H54 (cell line): Measurements from ENCODE around the gene GRIN2C.
A peak's percentile ranks its signal among the peaks of the same experiment; 100 is the strongest.

Experiments used
- DNase-seq: peaks from one replicate; pipeline ENCODE4 v3.0.0; 2011; ENCODE audit warnings: low spot score, mixed read lengths; ENCODE audit not compliant: insufficient read length
- FAIRE-seq: peaks from 3 replicates; lab custom pipeline; 2011; peaks lifted over from hg19 to GRCh38; lab: Jason Lieb, UNC
- POLR2A ChIP-seq: IDR thresholded peaks from 2 replicates; pipeline ENCODE4 v1.6.1; 2011; ENCODE audit warnings: low read depth, mild to moderate bottlenecking, low read length

GRIN2C gene

DNA sequence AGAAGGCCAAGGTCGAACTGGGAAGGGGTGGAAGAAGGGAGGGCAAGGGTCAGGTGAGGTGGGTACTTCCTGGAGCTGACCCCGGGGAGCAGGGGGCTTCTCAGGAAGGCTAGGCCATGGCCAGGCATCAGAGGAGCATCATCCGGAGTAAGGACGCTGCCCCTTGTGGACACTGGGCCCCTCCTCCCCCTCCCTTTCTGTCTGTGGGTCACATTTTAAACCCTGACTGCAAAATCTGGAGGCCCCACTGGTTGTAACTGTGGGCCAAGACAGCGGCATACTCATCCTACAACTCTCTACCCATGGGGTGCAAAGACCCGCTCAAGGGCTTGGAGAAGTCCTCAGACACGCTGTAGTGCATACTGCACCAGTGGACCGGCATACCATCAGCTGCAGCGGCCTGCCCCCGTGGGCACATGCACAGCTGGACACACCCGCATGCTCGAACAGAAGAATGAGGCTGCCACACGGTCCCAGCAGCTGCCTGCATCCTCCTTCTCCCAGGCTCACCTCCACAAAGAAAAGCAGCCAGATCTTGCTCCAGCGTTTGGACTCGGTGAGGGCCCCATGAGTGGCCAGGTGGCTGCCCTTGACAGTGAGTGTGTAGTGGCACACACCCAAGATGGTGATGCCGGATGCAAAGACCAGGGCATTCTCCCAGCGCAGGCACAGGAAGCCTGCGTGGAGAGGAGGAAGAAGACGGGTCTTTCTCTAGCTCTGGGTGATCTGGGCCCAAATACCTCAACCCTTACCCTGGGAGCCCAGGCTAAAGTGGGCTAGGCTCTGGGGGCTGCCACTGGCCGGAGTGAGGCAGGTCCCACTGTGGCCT lies 32.5 kb upstream of the GRIN2C start:
- no peak for FAIRE-seq
- no peak for TF ChIP-seq POLR2A
- DNase-seq, result peak; percentile 58

DNA sequence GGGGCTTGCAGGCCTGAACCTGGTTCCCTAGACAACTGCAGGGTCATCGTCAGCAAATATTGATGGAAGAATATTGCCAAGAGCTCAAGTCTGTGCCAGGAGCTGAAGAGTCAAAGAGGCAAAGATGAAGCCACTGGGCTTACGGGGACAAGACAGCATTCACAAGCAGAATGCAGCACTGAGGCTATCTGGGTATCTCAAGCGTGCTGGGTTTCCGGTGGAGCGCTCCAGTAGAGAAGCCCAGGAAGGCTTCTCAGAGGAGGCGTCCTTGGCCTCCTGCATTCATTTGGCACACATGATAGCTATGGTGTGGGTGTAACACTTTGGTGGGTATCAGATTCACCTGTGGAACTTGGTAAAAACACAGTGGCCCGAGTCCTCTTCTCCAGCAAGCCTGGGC lies 30.9 kb upstream of the GRIN2C start:
- DNase-seq (no peak), FAIRE-seq (no peak)
- no peak for TF ChIP-seq POLR2A

GRCh38 chr17:74888469-74888868 lies 28.8 kb upstream of the GRIN2C start:
- TF ChIP-seq POLR2A, result no peak
- no peak for DNase-seq
- FAIRE-seq, result no peak

DNA sequence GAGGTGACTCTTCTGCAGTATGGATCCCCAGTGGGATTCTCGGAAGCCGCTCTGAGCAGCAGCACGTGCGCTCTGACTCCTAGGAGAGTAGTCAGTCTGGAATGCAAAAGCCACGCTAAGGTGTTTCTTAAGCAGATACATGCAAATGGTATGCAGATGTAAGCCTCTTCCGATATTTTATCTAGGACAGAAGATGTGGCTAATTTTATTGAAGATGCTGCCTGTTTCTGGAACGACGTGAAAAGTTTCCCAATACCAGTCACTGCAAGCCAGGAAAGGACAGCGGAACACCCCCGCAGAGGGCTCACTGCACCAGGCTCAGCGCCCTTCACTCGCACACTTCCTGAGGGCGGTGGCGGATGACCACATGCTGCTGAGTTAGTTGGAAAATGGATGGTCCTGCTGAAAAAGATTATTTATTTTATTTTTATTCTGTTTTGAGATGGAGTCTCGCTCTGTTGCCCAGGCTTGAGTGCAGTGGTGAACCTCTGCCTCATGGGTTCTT lies 23.6 kb upstream of the GRIN2C start:
- no peak for TF ChIP-seq POLR2A
- DNase-seq (no peak), FAIRE-seq (no peak)

GRCh38 chr17:74882517-74883240 lies 23.0 kb upstream of the GRIN2C start:
- no peak for TF ChIP-seq POLR2A
- no peak for DNase-seq
- FAIRE-seq, result no peak

DNA sequence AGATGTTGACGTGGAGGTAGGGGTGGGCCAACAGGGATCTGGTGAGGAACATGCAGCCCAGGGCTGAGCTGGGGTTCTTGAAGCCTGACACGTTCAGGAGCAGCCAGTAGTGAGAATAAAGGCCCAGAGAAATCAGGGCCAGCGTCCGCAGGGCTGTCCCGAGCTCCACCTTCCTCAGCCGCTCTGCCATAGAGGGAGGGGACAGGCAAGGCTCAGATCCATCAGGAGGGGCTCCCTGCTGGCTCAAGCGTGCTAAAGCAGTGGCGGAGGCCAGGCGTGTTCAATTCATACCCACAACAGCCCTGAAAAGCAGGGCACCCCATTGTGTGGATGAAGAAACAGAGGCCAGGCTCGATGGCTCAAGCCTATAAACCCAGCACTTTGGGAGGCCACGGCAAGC lies 21.4 kb upstream of the GRIN2C start:
- DNase-seq (no peak), FAIRE-seq (no peak)
- TF ChIP-seq POLR2A, result no peak

- no peak for TF ChIP-seq POLR2A
- no peak for DNase-seq
- FAIRE-seq, result no peak
Measured at GRCh38 chr17:74879308-74879707, 19.6 kb upstream of the GRIN2C start.

DNA sequence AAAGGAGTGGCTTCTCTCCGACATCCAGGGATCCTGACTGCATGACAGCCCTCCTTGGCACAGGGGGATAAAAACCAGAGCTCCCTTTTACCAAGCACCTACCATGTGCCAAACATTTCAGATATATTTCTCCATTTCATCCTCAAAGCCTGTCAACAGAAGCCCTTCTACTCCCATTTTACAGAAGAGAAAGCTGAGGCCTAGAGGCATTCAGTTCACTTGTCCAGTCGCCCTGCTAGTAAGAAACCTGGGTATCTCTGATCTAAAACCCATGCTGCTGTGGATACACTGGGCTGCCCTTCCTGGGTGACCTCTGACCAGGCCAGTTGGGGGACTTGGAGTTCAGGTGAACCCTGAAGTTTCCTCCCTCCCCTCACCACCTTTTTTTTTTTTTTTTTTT lies 19.0 kb upstream of the GRIN2C start:
- no peak for FAIRE-seq
- TF ChIP-seq POLR2A, result no peak
- DNase-seq, result no peak

DNA sequence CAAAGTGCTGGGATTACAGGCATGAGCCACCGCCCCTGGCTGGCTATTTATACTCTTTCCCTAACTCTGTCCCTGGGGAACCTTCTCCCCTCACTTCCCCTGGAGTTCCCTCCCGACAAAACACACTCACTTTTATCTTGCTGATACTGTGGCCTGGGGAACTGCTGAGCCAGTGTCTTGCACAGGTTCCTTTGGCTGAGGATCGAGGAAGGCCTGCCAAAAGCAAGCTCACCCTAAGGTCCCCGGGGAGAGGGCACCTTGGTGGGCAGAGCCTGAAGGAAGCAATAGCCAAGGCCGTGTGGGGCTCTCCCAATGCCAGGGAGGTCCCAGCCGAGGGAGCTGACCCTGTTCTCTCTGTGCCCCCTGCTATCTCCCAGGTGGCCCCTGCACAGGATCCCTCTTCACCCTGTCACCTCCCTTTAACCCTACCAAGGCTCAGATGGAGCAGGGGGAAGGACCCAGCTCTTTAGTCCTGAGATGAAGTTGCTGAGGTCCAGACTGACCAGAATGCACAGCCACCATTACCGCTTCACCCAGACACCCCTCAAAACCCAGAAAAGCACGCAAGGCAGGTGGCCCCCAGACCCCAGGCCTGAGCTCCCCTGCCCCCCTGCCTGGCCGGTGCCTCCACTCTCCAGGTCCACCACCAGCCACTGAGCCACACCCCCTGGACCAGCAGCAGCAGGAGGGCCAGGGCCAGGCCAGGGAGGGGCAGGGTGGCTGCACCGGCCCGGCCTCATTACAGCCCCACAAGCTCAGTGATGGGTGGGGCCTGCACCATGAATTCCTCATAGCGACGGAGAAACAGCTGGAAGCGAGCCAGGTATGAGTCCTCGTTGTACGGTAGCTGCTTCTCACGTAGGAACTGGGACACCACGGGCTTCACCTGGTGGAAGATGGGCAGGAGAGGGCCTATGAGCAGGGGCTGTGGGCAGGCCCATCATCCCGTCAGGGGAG lies 18.2 kb upstream of the GRIN2C start:
- TF ChIP-seq POLR2A, result no peak
- DNase-seq (no peak), FAIRE-seq (no peak)

DNA sequence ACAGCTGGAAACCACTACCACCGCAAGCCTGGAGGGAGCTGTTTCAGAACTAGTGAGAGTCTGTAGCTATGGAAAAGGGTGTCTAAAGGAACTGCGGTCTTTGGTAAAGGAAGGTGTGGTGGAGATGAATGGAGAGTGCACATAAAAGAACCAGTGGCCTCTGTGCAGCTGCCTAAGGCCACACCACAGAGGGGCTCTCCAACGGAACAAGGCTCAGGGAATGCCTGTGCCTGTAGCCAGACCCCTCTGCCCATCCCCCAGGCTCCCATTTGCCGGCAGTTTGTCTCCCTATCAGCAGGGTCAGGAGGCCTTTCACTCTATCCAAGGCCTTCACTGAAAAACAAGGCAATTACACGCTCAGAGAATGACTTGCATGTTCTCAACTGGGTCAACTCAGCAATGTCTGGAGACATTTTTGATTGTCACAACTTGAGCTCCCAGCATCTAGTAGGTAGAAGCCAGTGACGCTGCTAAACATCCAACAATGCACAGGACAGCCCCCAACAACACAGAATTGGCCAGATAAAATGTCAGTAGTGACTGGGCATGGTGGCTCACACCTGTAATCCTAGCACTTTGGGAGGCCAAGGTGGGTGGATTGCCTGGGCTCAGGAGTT lies 16.4 kb upstream of the GRIN2C start:
- no peak for DNase-seq
- no peak for FAIRE-seq
- TF ChIP-seq POLR2A, result no peak

DNA sequence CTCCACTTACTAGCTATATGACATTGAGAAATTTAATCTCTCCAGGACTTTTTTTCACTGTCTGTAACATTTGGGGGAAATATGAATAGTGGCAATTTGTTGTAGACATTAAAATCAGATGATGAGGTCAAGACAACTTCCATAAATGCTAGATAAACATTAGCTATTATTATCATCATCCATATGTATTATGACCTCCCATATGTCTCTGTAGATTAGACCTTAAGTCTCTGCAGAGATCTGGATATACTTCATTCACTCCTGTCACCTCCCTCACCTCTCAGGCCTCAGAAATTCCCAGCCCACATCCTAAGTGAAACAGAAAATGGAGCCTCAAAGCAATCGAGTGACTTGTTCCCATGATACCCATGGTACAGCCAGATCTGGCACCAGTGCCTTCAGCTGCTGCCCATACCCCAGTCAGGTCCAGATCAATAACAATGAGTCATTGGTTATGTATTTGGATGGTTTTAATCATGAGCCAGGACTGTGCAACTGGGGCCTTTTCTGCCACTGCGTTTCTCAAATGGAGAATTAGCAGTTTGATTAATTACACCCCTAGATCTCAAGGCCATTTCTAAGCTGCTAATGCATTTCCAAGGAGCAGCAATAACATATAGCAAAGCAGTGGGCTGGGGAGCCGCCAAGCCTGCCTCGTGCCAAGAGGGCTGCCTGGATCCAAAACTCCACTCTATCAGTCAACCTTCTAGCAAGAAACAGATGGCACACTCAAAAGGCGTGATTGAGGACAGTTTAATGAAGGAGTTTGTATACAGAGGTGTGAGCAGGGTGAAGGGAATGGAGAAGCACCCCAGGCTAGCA lies 15.7 kb upstream of the GRIN2C start:
- DNase-seq (no peak), FAIRE-seq (no peak)
- TF ChIP-seq POLR2A, result no peak

DNA sequence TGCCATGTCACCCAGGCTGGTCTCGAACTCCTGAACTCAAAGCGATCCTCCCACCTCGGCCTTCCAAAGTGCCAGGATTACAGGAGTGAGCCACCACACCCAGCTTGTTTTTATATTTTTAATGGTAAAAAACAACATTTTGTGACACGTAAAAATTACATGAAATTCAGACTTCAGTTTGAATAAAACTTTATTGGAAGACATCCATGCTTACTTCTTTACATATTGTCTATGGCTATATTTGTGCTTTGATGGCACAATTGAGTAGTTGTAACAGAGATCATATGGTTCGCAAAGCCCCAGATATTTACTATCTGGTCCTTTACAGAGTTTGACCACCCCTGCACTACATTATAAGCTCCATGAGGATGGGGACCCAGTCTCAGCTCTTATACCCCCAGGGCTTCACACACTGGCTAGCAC lies 14.9 kb upstream of the GRIN2C start:
- FAIRE-seq (no peak), DNase-seq (no peak)
- no peak for TF ChIP-seq POLR2A
